Measurements from ENCODE around the gene STXBP6.
"Not testable (repeated sequence)": the region's sequence is repeated elsewhere in the genome, so short reads cannot be mapped to it uniquely, and the experiment has no call there.

Gene STXBP6

DNA sequence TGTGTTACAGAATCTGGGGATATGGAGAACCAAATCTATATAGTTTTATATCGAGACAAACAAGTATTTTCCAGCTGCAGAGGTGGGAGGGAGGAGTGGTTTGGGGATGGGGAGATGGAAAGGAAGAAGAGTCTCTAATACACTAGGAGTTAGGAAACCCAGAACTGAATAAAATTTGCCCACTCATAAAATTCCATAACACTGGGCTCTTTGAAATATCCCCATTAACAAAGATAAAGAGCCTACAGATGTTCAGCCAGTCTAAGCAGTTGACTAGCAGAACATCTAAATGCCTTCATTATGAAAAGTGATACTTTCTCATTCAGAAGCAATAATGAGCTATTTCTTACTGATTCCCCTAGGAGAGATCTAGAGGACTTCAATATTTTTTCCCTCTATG lies 264.2 kb downstream of the STXBP6 start:
- no peak for DNase-seq

- DNase-seq: no peak
Measured at GRCh38 chr14:24784981-24785380, 265.0 kb downstream of the STXBP6 start.

- DNase-seq: no peak
Measured at GRCh38 chr14:24783791-24784190, 266.2 kb downstream of the STXBP6 start.

- DNase-seq: no peak
Measured at GRCh38 chr14:24780281-24780680, 269.7 kb downstream of the STXBP6 start.

- no peak for DNase-seq
Measured at GRCh38 chr14:24777678-24778077, 272.3 kb downstream of the STXBP6 start.

- DNase-seq: no peak
Measured at GRCh38 chr14:24775950-24776349, 274.0 kb downstream of the STXBP6 start.

- peak; percentile 59 to 71 for DNase-seq
Measured at GRCh38 chr14:24774187-24774915, 275.6 kb downstream of the STXBP6 start.

DNA sequence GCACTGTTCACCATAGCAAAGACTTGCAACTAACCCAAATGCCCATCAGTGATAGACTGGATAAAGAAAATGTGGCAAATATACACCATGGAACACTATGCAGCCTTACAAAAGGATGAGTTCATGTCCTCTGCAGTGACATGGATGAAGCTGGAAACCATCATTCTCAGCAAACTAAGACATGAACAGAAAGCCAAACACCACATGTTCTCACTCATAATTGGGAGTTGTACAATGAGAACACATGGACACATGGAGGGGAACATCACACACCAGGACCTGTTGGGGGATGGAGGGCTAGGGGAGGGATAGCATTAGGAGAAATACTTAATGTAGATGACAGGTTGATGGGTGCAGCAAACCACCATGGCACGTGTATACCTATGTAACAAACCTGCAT lies 276.4 kb downstream of the STXBP6 start:
- DNase-seq: not testable (repeated sequence)

DNA sequence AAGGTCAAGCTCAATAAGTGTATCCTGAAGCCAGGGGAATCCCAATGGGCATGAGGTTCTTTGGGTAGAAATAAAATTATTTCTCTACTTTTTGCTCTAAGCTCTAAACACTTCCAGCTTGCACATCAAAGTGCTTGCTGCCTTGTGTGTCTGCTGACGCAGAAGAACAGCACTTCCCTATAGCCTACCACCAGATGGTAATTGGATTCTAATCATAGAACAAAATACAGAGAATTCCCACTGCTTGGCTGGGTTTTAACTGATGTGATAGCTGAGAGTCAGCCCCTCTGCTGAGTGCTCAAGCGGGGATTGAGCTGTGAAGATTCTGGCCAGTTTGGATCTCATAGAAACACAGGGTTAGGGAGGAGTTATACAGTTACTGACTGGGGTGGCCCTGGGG lies 283.5 kb downstream of the STXBP6 start:
- no peak for DNase-seq

- DNase-seq: no peak
Measured at GRCh38 chr14:24761141-24761540, 288.8 kb downstream of the STXBP6 start.
